GM12878 (cell line): Measurements from ENCODE around the gene THSD4. TPM values are rescaled to one million over a fixed set of nuclear protein-coding genes. Genes with fewer than 3 reads are reported as not detected.

Source experiments
- ATAC-seq: fragments of 200-7000 bp; cut with Tn5 transposase; 3 replicates; pipeline ENCODE4 v1.9.1; 2020; ENCODE audit warnings: mild to moderate bottlenecking, moderate library complexity
- BruUV-seq: library from RNA; stranded (reverse); fragments of 400-500 nt; replicated peaks from 2 replicates; lab custom pipeline; 2021; lab: Mats Ljungman, UMichigan
- CTCF ChIA-PET: fragments of 300-600 bp; sonication (Branson Sonifier 250); formaldehyde crosslinking; extraction: SDS; loops from one replicate; lab custom pipeline; 2021; ENCODE audit warnings: inconsistent platforms; lab: Yijun Ruan, JAX
- POLR2A ChIA-PET: fragments of 350-600 bp; formaldehyde crosslinking; extraction: SDS; loops from one replicate; lab custom pipeline; 2021; ENCODE audit warnings: inconsistent platforms; lab: Charles Lee
- RAD21 ChIA-PET: fragments of 300-600 bp; sonication (Branson Sonifier 250); formaldehyde crosslinking; loops from one replicate; lab custom pipeline; 2023; ENCODE audit warnings: antibody characterized with exemption; ENCODE audit not compliant: unreplicated experiment; lab: Charles Lee
- SMC1A ChIA-PET: fragments of 300-600 bp; sonication (Branson Sonifier 250); formaldehyde crosslinking; loops from one replicate; lab custom pipeline; 2023; ENCODE audit not compliant: unreplicated experiment, uncharacterized antibody; lab: Charles Lee
- DNase-seq: peaks from one replicate; pipeline ENCODE4 v3.0.0-alpha.2; 2011; ENCODE audit warnings: low read depth, low spot score
- FAIRE-seq: peaks from 3 replicates; lab custom pipeline; 2011; peaks lifted over from hg19 to GRCh38; lab: Jason Lieb, UNC
- H2AFZ ChIP-seq: 2 replicates; pipeline ENCODE4 v1.6.0; 2011; ENCODE audit warnings: low read depth, low read length, control low read depth; ENCODE audit not compliant: control insufficient read depth
- H3K27ac ChIP-seq: 2 replicates; pipeline ENCODE4 v1.5.1; 2011; ENCODE audit warnings: control low read depth; ENCODE audit not compliant: control insufficient read depth, insufficient read depth
- H3K27me3 ChIP-seq, 2 experiments: replicated peaks in 1 of 2; 2 replicates each; pipeline versions ENCODE4 v1.6.0 to v1.6.1; 2011; ENCODE audit warnings: low read length in 1 of 2; ENCODE audit not compliant: control insufficient read depth in 2 of 2, insufficient read depth in 2 of 2
- H3K36me3 ChIP-seq, 2 experiments: 2 replicates each; pipeline ENCODE4 v1.5.1; 2011; ENCODE audit warnings: low read length in 1 of 2; ENCODE audit not compliant: control insufficient read depth in 2 of 2, insufficient read depth in 2 of 2
- H3K4me1 ChIP-seq: 2 replicates; pipeline ENCODE4 v1.6.1; 2011; ENCODE audit warnings: mild to moderate bottlenecking, low read length, moderate library complexity, mixed read lengths; ENCODE audit not compliant: control insufficient read depth, insufficient read depth
- H3K4me2 ChIP-seq: 2 replicates; pipeline ENCODE4 v1.6.0; 2011; ENCODE audit warnings: control low read depth; ENCODE audit not compliant: control insufficient read depth, insufficient read depth
- H3K4me3 ChIP-seq: fragments of 200-600 bp; sonication (generic); 2 replicates; pipeline ENCODE4 v1.5.1; 2016
- H3K79me2 ChIP-seq: 2 replicates; pipeline ENCODE4 v1.6.0; 2011; ENCODE audit warnings: low read length; ENCODE audit not compliant: control insufficient read depth, insufficient read depth
- H3K9ac ChIP-seq: 2 replicates; pipeline ENCODE4 v1.8.0; 2011; ENCODE audit warnings: low read length, control low read depth, mixed read lengths; ENCODE audit not compliant: control insufficient read depth, insufficient read depth
- H3K9me3 ChIP-seq: replicated peaks from 3 replicates; pipeline ENCODE4 v1.5.1; 2011; ENCODE audit warnings: mild to moderate bottlenecking, low read length; ENCODE audit not compliant: control insufficient read depth, insufficient read depth
- H4K20me1 ChIP-seq: 2 replicates; pipeline ENCODE4 v1.6.0; 2011; ENCODE audit not compliant: control insufficient read depth, insufficient read depth
- BRCA1 ChIP-seq: IDR thresholded peaks from 2 replicates; pipeline ENCODE4 v1.6.1; 2011; ENCODE audit warnings: low read depth, low read length, improper control_type of control experiment
- EGR1 ChIP-seq, 2 experiments: IDR thresholded peaks; 1 replicate in 1 of 2; 2 replicates in 1 of 2; pipeline ENCODE4 v1.6.1; 2011 to 2012; ENCODE audit warnings: low read depth in 2 of 2, low read length in 2 of 2, borderline replicate concordance in 1 of 2, mild to moderate bottlenecking in 1 of 2, moderate library complexity in 1 of 2
- EP300 ChIP-seq, 2 experiments: fragments of 150-350 bp in 1 of 2; IDR thresholded peaks; 2 replicates each; pipeline ENCODE4 v1.6.1; 2011 to 2012; ENCODE audit warnings: low read depth in 2 of 2, low read length in 2 of 2, borderline replicate concordance in 1 of 2, improper control_type of control experiment in 1 of 2, inconsistent platforms in 1 of 2; ENCODE audit not compliant: control insufficient read depth in 1 of 2
- NFYA ChIP-seq: IDR thresholded peaks from 2 replicates; pipeline ENCODE4 v1.6.1; 2011; ENCODE audit warnings: low read depth, mild to moderate bottlenecking, low read length, improper control_type of control experiment, borderline replicate concordance
- PML ChIP-seq: IDR thresholded peaks from 2 replicates; pipeline ENCODE4 v1.6.1; 2012; ENCODE audit warnings: low read length, inconsistent platforms
- REST ChIP-seq: IDR thresholded peaks from 2 replicates; pipeline ENCODE4 v1.6.1; 2012; ENCODE audit warnings: mild to moderate bottlenecking, low read depth, low read length
- STAT3 ChIP-seq: IDR thresholded peaks from 2 replicates; pipeline ENCODE4 v1.6.1; 2011; ENCODE audit warnings: low read depth, low read length, improper control_type of control experiment
- WRNIP1 ChIP-seq: IDR thresholded peaks from 2 replicates; pipeline ENCODE4 v1.6.1; 2011; ENCODE audit warnings: low read depth, low read length, improper control_type of control experiment, borderline replicate concordance
- ZNF207 ChIP-seq: fragments of 450-650 bp; IDR thresholded peaks from 2 replicates; pipeline ENCODE4 v1.6.1; 2014; ENCODE audit warnings: antibody characterized with exemption, mild to moderate bottlenecking, borderline replicate concordance
- WGBS: methylation state at CpG from one replicate; pipeline ENCODE4 v1.1.6; 2016; ENCODE audit warnings: low lambda C conversion rate; ENCODE audit not compliant: insufficient replicate concordance, insufficient coverage; ENCODE audit errors: missing lambda C conversion rate; 5-methylcytosine and 5-hydroxymethylcytosine counted together
- in situ Hi-C: fragments of 300-500 bp; cut with MboI; formaldehyde crosslinking; loops from 9 replicates; pipeline ENCODE4 v1.14.3; 2018; ENCODE audit warnings: mixed read lengths
- intact Hi-C: fragments of 100-400 bp; cut with micrococcal nuclease; formaldehyde crosslinking; loops from one replicate; pipeline ENCODE4 v1.14.2; 2022; ENCODE audit not compliant: unreplicated experiment
- polyA plus RNA-seq, 11 experiments: library from polyadenylated mRNA; depleted of rRNA in 4 of 11; unstranded in 6 of 11; stranded (reverse) in 5 of 11; fragments of >200 nt; fragmentation: Nextera tagmentation in 4 of 11; fragmentation: Illumina TruSeq in 1 of 11; extraction: Ambion mirVana in 4 of 11; extraction: Trizol in 1 of 11; gene quantifications; 1 replicate in 1 of 11; 2 replicates in 10 of 11; pipeline versions ENCODE4 v1.2.1 to v1.2.3, GENCODE V29; 2011 to 2016; ENCODE audit warnings: inconsistent platforms in 2 of 11, missing spikeins in 2 of 11, low read depth in 1 of 11
- total RNA-seq, 4 experiments: library from RNA; depleted of rRNA in 3 of 4; stranded (reverse); fragments of >200 nt in 3 of 4; fragmentation: Illumina TruSeq in 1 of 4; extraction: Trizol in 1 of 4; gene quantifications; 2 replicates each; pipeline versions ENCODE4 v1.2.1 to v1.2.3, GENCODE V29; 2013 to 2021
- TF ChIP-seq, protein P1 (sequence below): fragments of 450-650 bp; IDR thresholded peaks from 2 replicates; pipeline ENCODE4 v1.6.1; 2017; ENCODE audit warnings: mild to moderate bottlenecking, moderate library complexity
- TF ChIP-seq, protein P2 (sequence below): IDR thresholded peaks from 2 replicates; pipeline ENCODE4 v1.6.1; 2012; ENCODE audit warnings: low read length, inconsistent platforms

Gene THSD4
- total and polyA plus RNA-seq, 10 of the 15 experiments (the other 5 are each of a cell fraction or from before 2014, with no cell fraction given) = 0.04 to 0.13 (median 0.05) TPM; not detected in 7

DNA sequence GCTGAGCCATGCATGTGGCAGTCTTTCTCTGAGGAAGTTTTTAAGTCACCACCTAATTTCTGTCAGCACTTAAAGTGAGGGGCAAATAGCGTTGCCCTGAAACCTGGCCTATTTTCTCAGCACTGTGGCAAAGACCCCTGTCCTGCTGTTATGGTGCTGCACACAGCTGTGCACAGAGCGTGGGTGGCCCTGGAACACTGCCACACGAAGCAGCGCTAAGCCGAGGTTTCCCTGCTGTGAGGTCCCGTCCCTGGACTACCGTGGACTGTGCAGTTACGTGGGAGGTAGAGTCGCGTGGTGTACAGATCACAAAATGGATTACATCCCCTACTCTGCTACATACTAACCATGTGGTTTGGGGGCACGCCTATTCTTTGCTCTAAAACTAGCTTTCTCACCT, 593.5 kb downstream of the THSD4 start (continued):
- TF ChIP-seq WRNIP1 = no peak
- TF ChIP-seq PML = no peak
- no peak for TF ChIP-seq EP300 (IDR thresholded peaks at IDR 0.05; ENCODE audit: borderline replicate concordance in 1 of 2, control insufficient read depth in 1 of 2, low read depth in 2 of 2, low read length in 2 of 2)

- 19% methylated on average over 3 of the region's 3 CpGs for WGBS
- ChIA-PET SMC1A (no interaction called here), CTCF (no interaction called here), POLR2A (no interaction called here), RAD21 (no interaction called here)
- ATAC-seq (no peak), FAIRE-seq (no peak), DNase-seq (no peak)
- Histone ChIP-seq H3K4me2 (no peak overlapping the region), H3K27ac (no peak overlapping the region), H3K36me3 (no peaks in the 10 kb centered on the region), H3K9me3 (no peaks in the 10 kb centered on the region), H3K9ac (no peak overlapping the region), H2AFZ (no peak overlapping the region), H4K20me1 (no peaks in the 10 kb centered on the region), H3K4me1 (no peaks in the 10 kb centered on the region), H3K79me2 (no peaks in the 10 kb centered on the region), H3K4me3 (no peak overlapping the region), H3K27me3 (0 out of 4 replicates have a peak, but pooled peaks cover 0 to 1% of the 10 kb centered on the region in 2 experiments)
- BruUV-seq = no TSS peak
- intact Hi-C loops (no loop called here), in situ Hi-C loops (no loop called here)
- TF ChIP-seq, protein P1, sequence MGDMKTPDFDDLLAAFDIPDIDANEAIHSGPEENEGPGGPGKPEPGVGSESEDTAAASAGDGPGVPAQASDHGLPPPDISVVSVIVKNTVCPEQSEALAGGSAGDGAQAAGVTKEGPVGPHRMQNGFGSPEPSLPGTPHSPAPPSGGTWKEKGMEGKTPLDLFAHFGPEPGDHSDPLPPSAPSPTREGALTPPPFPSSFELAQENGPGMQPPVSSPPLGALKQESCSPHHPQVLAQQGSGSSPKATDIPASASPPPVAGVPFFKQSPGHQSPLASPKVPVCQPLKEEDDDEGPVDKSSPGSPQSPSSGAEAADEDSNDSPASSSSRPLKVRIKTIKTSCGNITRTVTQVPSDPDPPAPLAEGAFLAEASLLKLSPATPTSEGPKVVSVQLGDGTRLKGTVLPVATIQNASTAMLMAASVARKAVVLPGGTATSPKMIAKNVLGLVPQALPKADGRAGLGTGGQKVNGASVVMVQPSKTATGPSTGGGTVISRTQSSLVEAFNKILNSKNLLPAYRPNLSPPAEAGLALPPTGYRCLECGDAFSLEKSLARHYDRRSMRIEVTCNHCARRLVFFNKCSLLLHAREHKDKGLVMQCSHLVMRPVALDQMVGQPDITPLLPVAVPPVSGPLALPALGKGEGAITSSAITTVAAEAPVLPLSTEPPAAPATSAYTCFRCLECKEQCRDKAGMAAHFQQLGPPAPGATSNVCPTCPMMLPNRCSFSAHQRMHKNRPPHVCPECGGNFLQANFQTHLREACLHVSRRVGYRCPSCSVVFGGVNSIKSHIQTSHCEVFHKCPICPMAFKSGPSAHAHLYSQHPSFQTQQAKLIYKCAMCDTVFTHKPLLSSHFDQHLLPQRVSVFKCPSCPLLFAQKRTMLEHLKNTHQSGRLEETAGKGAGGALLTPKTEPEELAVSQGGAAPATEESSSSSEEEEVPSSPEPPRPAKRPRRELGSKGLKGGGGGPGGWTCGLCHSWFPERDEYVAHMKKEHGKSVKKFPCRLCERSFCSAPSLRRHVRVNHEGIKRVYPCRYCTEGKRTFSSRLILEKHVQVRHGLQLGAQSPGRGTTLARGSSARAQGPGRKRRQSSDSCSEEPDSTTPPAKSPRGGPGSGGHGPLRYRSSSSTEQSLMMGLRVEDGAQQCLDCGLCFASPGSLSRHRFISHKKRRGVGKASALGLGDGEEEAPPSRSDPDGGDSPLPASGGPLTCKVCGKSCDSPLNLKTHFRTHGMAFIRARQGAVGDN = no peak
- TF ChIP-seq WRNIP1 = no peak
- no peak for TF ChIP-seq EGR1 (IDR thresholded peaks at IDR 0.05; ENCODE audit: borderline replicate concordance in 1 of 2, low read depth in 2 of 2, low read length in 2 of 2)
- TF ChIP-seq STAT3 = no peak
- no peak for TF ChIP-seq NFYA
- no peak for TF ChIP-seq ZNF207
- TF ChIP-seq REST = no peak
- TF ChIP-seq BRCA1 = no peak
- TF ChIP-seq, protein P2, sequence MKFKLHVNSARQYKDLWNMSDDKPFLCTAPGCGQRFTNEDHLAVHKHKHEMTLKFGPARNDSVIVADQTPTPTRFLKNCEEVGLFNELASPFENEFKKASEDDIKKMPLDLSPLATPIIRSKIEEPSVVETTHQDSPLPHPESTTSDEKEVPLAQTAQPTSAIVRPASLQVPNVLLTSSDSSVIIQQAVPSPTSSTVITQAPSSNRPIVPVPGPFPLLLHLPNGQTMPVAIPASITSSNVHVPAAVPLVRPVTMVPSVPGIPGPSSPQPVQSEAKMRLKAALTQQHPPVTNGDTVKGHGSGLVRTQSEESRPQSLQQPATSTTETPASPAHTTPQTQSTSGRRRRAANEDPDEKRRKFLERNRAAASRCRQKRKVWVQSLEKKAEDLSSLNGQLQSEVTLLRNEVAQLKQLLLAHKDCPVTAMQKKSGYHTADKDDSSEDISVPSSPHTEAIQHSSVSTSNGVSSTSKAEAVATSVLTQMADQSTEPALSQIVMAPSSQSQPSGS = no peak
Measured at GRCh38 chr15:71709808-71710418, 594.6 kb downstream of the THSD4 start.
